ENCODE measurements around the gene PRDM16. TPM values are rescaled to one million over a fixed set of nuclear protein-coding genes. Genes with fewer than 3 reads are reported as not detected.

Gene PRDM16
- total RNA-seq, 1 experiment from 2014 or later: 22.3 TPM

DNA sequence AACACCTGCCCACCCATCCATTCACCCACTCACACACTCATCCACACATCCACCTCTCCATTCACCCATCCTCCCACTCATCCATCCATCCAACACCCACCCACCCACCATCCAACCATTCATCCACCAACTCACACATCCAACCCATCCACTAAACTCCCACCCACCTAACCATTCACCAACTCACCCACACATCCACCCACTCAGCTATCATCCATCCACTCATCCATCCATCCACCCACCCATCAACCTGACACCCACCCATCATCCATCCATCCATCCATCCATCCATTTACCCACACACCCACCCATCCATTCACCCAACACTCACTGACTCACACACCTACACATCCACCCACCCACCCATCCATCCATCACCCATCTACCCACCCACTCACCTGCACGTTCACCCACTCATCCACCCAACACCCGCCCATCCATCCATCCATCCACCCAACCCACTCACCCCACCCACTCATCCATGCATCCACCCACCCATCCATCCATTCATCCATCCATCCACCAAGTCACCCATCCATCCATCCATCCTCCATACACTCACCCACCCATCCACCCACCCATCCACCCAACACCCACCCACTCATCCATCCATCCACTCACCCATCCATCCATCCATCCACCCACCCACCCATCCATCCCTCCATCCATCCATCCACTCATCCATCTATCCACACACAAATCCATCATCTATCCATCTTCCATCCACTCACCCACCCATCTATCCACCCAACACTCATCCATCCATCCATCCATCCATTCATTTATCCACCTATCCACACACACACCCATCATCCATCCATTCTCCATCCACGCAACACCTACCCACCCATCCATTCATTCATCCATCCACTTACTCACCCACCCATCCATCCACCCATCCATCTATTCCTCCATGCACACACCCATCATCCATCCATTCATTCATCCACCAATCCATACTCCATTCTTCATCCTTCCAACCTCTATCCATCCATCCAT lies 17.4 kb upstream of the PRDM16 start:
- CTCF ChIA-PET: no interaction called here

GRCh38 chr1:3052501-3052900 lies 16.5 kb upstream of the PRDM16 start:
- no peak for DNase-seq (ENCODE audit: low read depth, low spot score)
- in situ Hi-C loops (cut with HindIII; ENCODE audit: low pct_unique_long_range_greater_than_20kb, low sequenced_read_pairs): no loop called here
- Histone ChIP-seq H3K36me3 (ENCODE audit: control insufficient read depth, insufficient read depth, low read length) (no peaks in the 10 kb centered on the region), H3K27ac (ENCODE audit: low read length) (no peak overlapping the region), H3K9me3 (ENCODE audit: control insufficient read depth, insufficient read depth, low read depth, low read length) (no peaks in the 10 kb centered on the region), H3K4me1 (ENCODE audit: control insufficient read depth, insufficient read depth, low read length) (no peaks in the 10 kb centered on the region; the same call in 1 of the 2 replicates), H3K4me3 (ENCODE audit: low read depth in 2 of 2, low read length in 2 of 2) (no peak overlapping the region), H3K27me3 (ENCODE audit: control insufficient read depth, insufficient read depth, low read length) (peaks cover 6% of the 10 kb centered on the region; the same call in 1 of the 2 replicates)
- no peak for TF ChIP-seq REST (IDR thresholded peaks at IDR 0.05; ENCODE audit: insufficient read depth in 1 of 2, low read depth in 2 of 2, low read length in 1 of 2)
- no peak for TF ChIP-seq TCF7L2 (IDR thresholded peaks at IDR 0.05; ENCODE audit: low read depth, low read length)
- TF ChIP-seq, protein P1, sequence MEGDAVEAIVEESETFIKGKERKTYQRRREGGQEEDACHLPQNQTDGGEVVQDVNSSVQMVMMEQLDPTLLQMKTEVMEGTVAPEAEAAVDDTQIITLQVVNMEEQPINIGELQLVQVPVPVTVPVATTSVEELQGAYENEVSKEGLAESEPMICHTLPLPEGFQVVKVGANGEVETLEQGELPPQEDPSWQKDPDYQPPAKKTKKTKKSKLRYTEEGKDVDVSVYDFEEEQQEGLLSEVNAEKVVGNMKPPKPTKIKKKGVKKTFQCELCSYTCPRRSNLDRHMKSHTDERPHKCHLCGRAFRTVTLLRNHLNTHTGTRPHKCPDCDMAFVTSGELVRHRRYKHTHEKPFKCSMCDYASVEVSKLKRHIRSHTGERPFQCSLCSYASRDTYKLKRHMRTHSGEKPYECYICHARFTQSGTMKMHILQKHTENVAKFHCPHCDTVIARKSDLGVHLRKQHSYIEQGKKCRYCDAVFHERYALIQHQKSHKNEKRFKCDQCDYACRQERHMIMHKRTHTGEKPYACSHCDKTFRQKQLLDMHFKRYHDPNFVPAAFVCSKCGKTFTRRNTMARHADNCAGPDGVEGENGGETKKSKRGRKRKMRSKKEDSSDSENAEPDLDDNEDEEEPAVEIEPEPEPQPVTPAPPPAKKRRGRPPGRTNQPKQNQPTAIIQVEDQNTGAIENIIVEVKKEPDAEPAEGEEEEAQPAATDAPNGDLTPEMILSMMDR (IDR thresholded peaks at IDR 0.05): no peak
- no peak for TF ChIP-seq POLR2AphosphoS5 (IDR thresholded peaks at IDR 0.05; ENCODE audit: low read depth, low read length)
- TF ChIP-seq SIN3A (IDR thresholded peaks at IDR 0.05; ENCODE audit: borderline replicate concordance, insufficient read depth, low read depth, low read length): no peak
- no peak for ATAC-seq
- POLR2A ChIA-PET: no interaction called here
- BruUV-seq (replicated peaks): no TSS peak
- CTCF ChIA-PET: no interaction called here
- intact Hi-C loops (cut with micrococcal nuclease; ENCODE audit: unreplicated experiment): loop anchor here (10.0 kb wide), 1 partner anchor 558 kb away; no protein-coding TSS in a partner anchor

More for the DNA sequence above, 17.4 kb upstream of the PRDM16 start:
- no peaks in the 10 kb centered on the region for H3K36me3 ChIP-seq (ENCODE audit: control insufficient read depth, insufficient read depth, low read length)
- H3K27ac ChIP-seq (ENCODE audit: low read length): no peak overlapping the region
- no peaks in the 10 kb centered on the region for H3K9me3 ChIP-seq (ENCODE audit: control insufficient read depth, insufficient read depth, low read depth, low read length)
- POLR2A ChIA-PET: no interaction called here
- ATAC-seq: no peak
- H3K4me1 ChIP-seq (ENCODE audit: control insufficient read depth, insufficient read depth, low read length): no peaks in the 10 kb centered on the region; the same call in 1 of the 2 replicates
- intact Hi-C loops (cut with micrococcal nuclease; ENCODE audit: unreplicated experiment): loop anchor here (10.0 kb wide), 1 partner anchor 557 kb away; no protein-coding TSS in a partner anchor
- H3K4me3 ChIP-seq (ENCODE audit: low read depth in 2 of 2, low read length in 2 of 2): no peak overlapping the region
- DNase-seq (ENCODE audit: low read depth, low spot score): no peak
- in situ Hi-C loops (cut with HindIII; ENCODE audit: low pct_unique_long_range_greater_than_20kb, low sequenced_read_pairs): no loop called here
- TF ChIP-seq POLR2AphosphoS5 (IDR thresholded peaks at IDR 0.05; ENCODE audit: low read depth, low read length) (no peak), REST (IDR thresholded peaks at IDR 0.05; ENCODE audit: insufficient read depth in 1 of 2, low read depth in 2 of 2, low read length in 1 of 2) (no peak), SIN3A (IDR thresholded peaks at IDR 0.05; ENCODE audit: borderline replicate concordance, insufficient read depth, low read depth, low read length) (no peak), TCF7L2 (IDR thresholded peaks at IDR 0.05; ENCODE audit: low read depth, low read length) (no peak)
- TF ChIP-seq, protein P1 (IDR thresholded peaks at IDR 0.05): no peak
- BruUV-seq (replicated peaks): no TSS peak
- peaks cover 14% of the 10 kb centered on the region for H3K27me3 ChIP-seq (ENCODE audit: control insufficient read depth, insufficient read depth, low read length)
